ENCODE results near the gene ZNF846. TPM values are rescaled to one million over a fixed set of nuclear protein-coding genes. Genes with fewer than 3 reads are reported as not detected.

The ZNF846 gene
- total RNA-seq, 1 donor from 2014 or later: 27.9 TPM

Other genes with a start within 250 kb of the ZNF846 start
- gene ZNF426, start 230.1 kb downstream of the ZNF846 start, total RNA-seq (ENCODE audit: insufficient read depth, low replicate concordance): 24.3 TPM
- 47.2 TPM for gene ZNF121, start 184.2 kb downstream of the ZNF846 start, total RNA-seq (ENCODE audit: insufficient read depth, low replicate concordance)
- gene ZNF561, start 147.5 kb downstream of the ZNF846 start, total RNA-seq (ENCODE audit: insufficient read depth, low replicate concordance): 33.7 TPM
- 35.9 TPM for gene ZNF562, start 93.6 kb downstream of the ZNF846 start, total RNA-seq (ENCODE audit: insufficient read depth, low replicate concordance)
- 15.2 TPM for gene FBXL12, start 50.3 kb upstream of the ZNF846 start, total RNA-seq (ENCODE audit: insufficient read depth, low replicate concordance)
- 115 TPM for gene UBL5, start 59.2 kb upstream of the ZNF846 start, total RNA-seq (ENCODE audit: insufficient read depth, low replicate concordance)
- gene PIN1, start 66.6 kb upstream of the ZNF846 start, total RNA-seq (ENCODE audit: insufficient read depth, low replicate concordance): 40.7 TPM
- gene OLFM2, start 167.8 kb upstream of the ZNF846 start, total RNA-seq (ENCODE audit: insufficient read depth, low replicate concordance): not detected
- 30.3 TPM for gene COL5A3, start 241.8 kb upstream of the ZNF846 start, total RNA-seq (ENCODE audit: insufficient read depth, low replicate concordance)
- gene RDH8, start 244.7 kb upstream of the ZNF846 start, total RNA-seq (ENCODE audit: insufficient read depth, low replicate concordance): not detected

Measured in umbilical cord (tissue), 1 donor.